ENCODE results near the gene TMX1. TPM values are rescaled to one million over a fixed set of nuclear protein-coding genes. Genes with fewer than 3 reads are reported as not detected.

Gene TMX1
- total and polyA plus RNA-seq, 10 of the 15 experiments (the other 5 are each of a cell fraction or from before 2014, with no cell fraction given), result 29.1 to 152 (median 52.0) TPM

- TF ChIP-seq RELB (IDR thresholded peaks at IDR 0.05; ENCODE audit: low read depth) (peak; percentile 35; the same call in 1 of the 2 replicates), HDGF (IDR thresholded peaks at IDR 0.05) (no peak), EP300 (IDR thresholded peaks at IDR 0.05; ENCODE audit: borderline replicate concordance in 1 of 2, control insufficient read depth in 1 of 2, low read depth in 2 of 2, low read length in 2 of 2) (peak in 1 of 2 experiments; percentile 68; a peak in 2 of 4 replicates), RFX5 (IDR thresholded peaks at IDR 0.05; ENCODE audit: low read depth, low read length) (no peak), ZNF687 (IDR thresholded peaks at IDR 0.05) (peak; percentile 44; the same call in 1 of the 2 replicates), WRNIP1 (IDR thresholded peaks at IDR 0.05; ENCODE audit: borderline replicate concordance, low read depth, low read length) (no peak), IRF4 (IDR thresholded peaks at IDR 0.05; ENCODE audit: low read depth, low read length) (peak; percentile 77; the same call in 1 of the 2 replicates), BMI1 (IDR thresholded peaks at IDR 0.05; ENCODE audit: borderline replicate concordance) (no peak), ZNF384 (IDR thresholded peaks at IDR 0.05; ENCODE audit: borderline replicate concordance, low read depth, low read length) (no peak), ATF7 (IDR thresholded peaks at IDR 0.05; ENCODE audit: low read depth) (no peak), NR2C1 (IDR thresholded peaks at IDR 0.05) (no peak), MXI1 (IDR thresholded peaks at IDR 0.05; ENCODE audit: low read depth, low read length) (0 out of 2 replicates have a peak, but pooled peaks have one; percentile 30), ATF2 (IDR thresholded peaks at IDR 0.05; ENCODE audit: low read length) (0 out of 2 replicates have a peak, but pooled peaks have one; percentile 21), E2F4 (IDR thresholded peaks at IDR 0.05; ENCODE audit: low read depth, low read length) (no peak), POLR2AphosphoS2 (IDR thresholded peaks at IDR 0.05; ENCODE audit: low read depth, low read length) (no peak), SUPT20H (IDR thresholded peaks at IDR 0.05; ENCODE audit: borderline replicate concordance, control insufficient read depth, low read depth, low read length) (no peak), NRF1 (conservative IDR thresholded peaks at IDR 0.05; ENCODE audit: low read depth, low read length) (no peak), SMAD5 (IDR thresholded peaks at IDR 0.05; ENCODE audit: low read depth) (no peak), ZSCAN29 (IDR thresholded peaks at IDR 0.05) (no peak)
Measured at GRCh38 chr14:51248016-51248987, 8.3 kb downstream of the TMX1 start (continued).
